ENCODE data around the gene PMEPA1. TPM values are rescaled to one million over a fixed set of nuclear protein-coding genes. Genes with fewer than 3 reads are reported as not detected.

Gene PMEPA1
- total and polyA plus RNA-seq, 2 donors (not counting 3 experiments of a cell fraction or from before 2014, with no cell fraction given): 31.6 to 33.2 TPM

GRCh38 chr20:57624124-57624523, 85.7 kb downstream of the PMEPA1 start:
- H3K9me3 ChIP-seq (replicated peaks; ENCODE audit: control insufficient read depth, insufficient read depth, low read length): no peaks in the 10 kb centered on the region
- TF ChIP-seq GATA2 (IDR thresholded peaks at IDR 0.05; ENCODE audit: insufficient read depth, insufficient read length, low read depth, low read length) (no peak), FOS (IDR thresholded peaks at IDR 0.05; ENCODE audit: borderline replicate concordance, insufficient read depth, low read length) (no peak), MAX (IDR thresholded peaks at IDR 0.05; ENCODE audit: insufficient read depth, insufficient read length) (no peak), POLR2AphosphoS5 (IDR thresholded peaks at IDR 0.05; ENCODE audit: insufficient read depth, low read depth, low read length) (no peak), POLR2A (IDR thresholded peaks at IDR 0.05; ENCODE audit: low read depth, low read length) (no peak), MYC (IDR thresholded peaks at IDR 0.05; ENCODE audit: low read depth, low read length) (no peak), EZH2 (IDR thresholded peaks at IDR 0.05; ENCODE audit: borderline replicate concordance, low read depth, low read length, severe bottlenecking) (no peak), CTCF (IDR thresholded peaks at IDR 0.05; ENCODE audit: extremely low read depth in 1 of 2, insufficient read depth in 1 of 2, low read depth in 1 of 2, low read length in 2 of 2) (no peak), JUN (IDR thresholded peaks at IDR 0.05; ENCODE audit: borderline replicate concordance, insufficient read depth, insufficient read length, low read depth) (no peak)
- dilution Hi-C loops (cut with MboI; ENCODE audit: extremely low pct_ligation_motif_present, low sequenced_read_pairs): no loop called here
- DNase-seq (ENCODE audit: low read depth, low spot score): no peak
- no peak overlapping the region for H3K27ac ChIP-seq (ENCODE audit: insufficient read depth, low read depth, low read length)
- CTCF ChIA-PET: interaction anchor here (0.8 to 5.5 kb wide), 5 partner anchors 28 to 556 kb away, joined by 3 to 83 read pairs (median 47); no protein-coding TSS in a partner anchor
- intact Hi-C loops (cut with micrococcal nuclease): no loop called here
- POLR2A ChIA-PET: no interaction called here
- no peak overlapping the region for H3K9ac ChIP-seq (replicated peaks; ENCODE audit: extremely low read depth, insufficient read depth, low read length)
- H3K27me3 ChIP-seq (ENCODE audit: control insufficient read depth in 2 of 2, insufficient read depth in 2 of 2, low read length in 2 of 2): no peaks in the 10 kb centered on the region
- H4K20me1 ChIP-seq (replicated peaks; ENCODE audit: control insufficient read depth, extremely low read depth, insufficient read depth, low read length): no peaks in the 10 kb centered on the region
- H3K9me1 ChIP-seq (replicated peaks; ENCODE audit: control insufficient read depth, extremely low read depth, insufficient read depth, low read length): no peaks in the 10 kb centered on the region
- H3K79me2 ChIP-seq (ENCODE audit: control insufficient read depth, insufficient read depth, low read length): no peaks in the 10 kb centered on the region
- FAIRE-seq: no peak
- peaks cover 8% of the 10 kb centered on the region for H3K4me1 ChIP-seq (ENCODE audit: control insufficient read depth, extremely low read depth, insufficient read depth, low read length)
- no peak overlapping the region for H3K4me3 ChIP-seq (replicated peaks in 1 of 3; ENCODE audit: insufficient read depth in 1 of 3, low read depth in 1 of 3, low read length in 3 of 3)
- H3K36me3 ChIP-seq (ENCODE audit: control insufficient read depth in 2 of 2, extremely low read depth in 1 of 2, insufficient read depth in 2 of 2, low read length in 2 of 2): no peaks in the 10 kb centered on the region
- no peak overlapping the region for H3K4me2 ChIP-seq (ENCODE audit: insufficient read depth, low read length)
- BruUV-seq (replicated peaks): no TSS peak
- H2AFZ ChIP-seq (ENCODE audit: low read depth, low read length): no peak overlapping the region

All from endothelial cell of umbilical vein (primary cell).